Keratinocyte (primary cell): ENCODE data around the gene ARID1B. TPM values are rescaled to one million over a fixed set of nuclear protein-coding genes. Genes with fewer than 3 reads are reported as not detected.

Experiments
- DNase-seq: peaks from one replicate; pipeline ENCODE4 v3.0.0-alpha.2; 2011; ENCODE audit warnings: low read depth, missing footprints, low spot score
- FAIRE-seq: peaks from 2 replicates; lab custom pipeline; 2011; peaks lifted over from hg19 to GRCh38; lab: Jason Lieb, UNC
- H2AFZ ChIP-seq: 2 replicates; pipeline ENCODE4 v1.6.0; 2012; ENCODE audit warnings: low read length, control low read depth, inconsistent platforms; ENCODE audit not compliant: control insufficient read depth
- H3K27ac ChIP-seq: 2 replicates; pipeline ENCODE4 v1.5.1; 2011; ENCODE audit warnings: low read length; ENCODE audit not compliant: control insufficient read depth, insufficient read depth
- H3K27me3 ChIP-seq: 3 replicates; pipeline ENCODE4 v1.6.0; 2011; ENCODE audit warnings: low read length; ENCODE audit not compliant: control insufficient read depth, insufficient read depth; ENCODE audit errors: extremely low read depth
- H3K36me3 ChIP-seq, 2 experiments: 2 replicates in 1 of 2; 3 replicates in 1 of 2; pipeline ENCODE4 v1.5.1; 2011; ENCODE audit warnings: low read length in 2 of 2, mild to moderate bottlenecking in 1 of 2; ENCODE audit not compliant: control insufficient read depth in 2 of 2, insufficient read depth in 2 of 2; ENCODE audit errors: extremely low read depth in 1 of 2
- H3K4me1 ChIP-seq: 3 replicates; pipeline ENCODE4 v1.5.1; 2011; ENCODE audit warnings: low read length; ENCODE audit not compliant: control insufficient read depth, insufficient read depth; ENCODE audit errors: extremely low read depth
- H3K4me2 ChIP-seq: 3 replicates; pipeline ENCODE4 v1.6.0; 2011; ENCODE audit warnings: low read depth, low read length; ENCODE audit not compliant: control insufficient read depth, insufficient read depth; ENCODE audit errors: extremely low read depth
- H3K4me3 ChIP-seq, 3 experiments: fragments of 200-600 bp in 1 of 3; sonication (generic) in 1 of 3; 2 replicates in 2 of 3; 3 replicates in 1 of 3; pipeline ENCODE4 v1.5.1; 2011 to 2016; ENCODE audit warnings: low read length in 3 of 3, mild to moderate bottlenecking in 3 of 3, control low read depth in 2 of 3, inconsistent platforms in 1 of 3, low read depth in 1 of 3, mixed read lengths in 1 of 3, mixed run types in 1 of 3, moderate library complexity in 1 of 3; ENCODE audit not compliant: control insufficient read depth in 2 of 3, insufficient read depth in 2 of 3; ENCODE audit errors: extremely low read depth in 1 of 3
- H3K79me2 ChIP-seq: 2 replicates; pipeline ENCODE4 v1.6.0; 2012; ENCODE audit warnings: low read length; ENCODE audit not compliant: control insufficient read depth, insufficient read depth
- H3K9ac ChIP-seq: 3 replicates; pipeline ENCODE4 v1.6.0; 2011; ENCODE audit warnings: low read length; ENCODE audit not compliant: control insufficient read depth, insufficient read depth; ENCODE audit errors: extremely low read depth
- H3K9me1 ChIP-seq: 3 replicates; pipeline ENCODE4 v1.6.0; 2011; ENCODE audit warnings: low read length; ENCODE audit not compliant: control insufficient read depth, insufficient read depth; ENCODE audit errors: extremely low read depth
- H3K9me3 ChIP-seq: 2 replicates; pipeline ENCODE4 v1.5.1; 2012; ENCODE audit warnings: low read depth, low read length; ENCODE audit not compliant: control insufficient read depth
- H4K20me1 ChIP-seq: 3 replicates; pipeline ENCODE4 v1.6.0; 2011; ENCODE audit warnings: low read length; ENCODE audit not compliant: control insufficient read depth, insufficient read depth; ENCODE audit errors: extremely low read depth
- CTCF ChIP-seq, 3 experiments: IDR thresholded peaks in 1 of 3; conservative IDR thresholded peaks in 1 of 3; optimal IDR thresholded peaks in 1 of 3; 2 replicates in 2 of 3; 3 replicates in 1 of 3; pipeline versions ENCODE3 to v1.5.1; 2011; ENCODE audit warnings: low read length in 3 of 3, mild to moderate bottlenecking in 3 of 3, moderate library complexity in 2 of 3, control low read depth in 1 of 3, inconsistent platforms in 1 of 3; ENCODE audit not compliant: insufficient read depth in 2 of 3; ENCODE audit errors: extremely low read depth in 1 of 3
- EZH2 ChIP-seq: IDR thresholded peaks from one replicate; pipeline ENCODE4 v1.6.1; 2012; ENCODE audit warnings: inconsistent platforms, mild to moderate bottlenecking, low read length, moderate library complexity
- dilution Hi-C: fragments of 300-500 bp; cut with MboI; formaldehyde crosslinking; loops from one replicate; pipeline ENCODE4 v1.7.0; 2020; ENCODE audit warnings: low sequenced_read_pairs; ENCODE audit not compliant: extremely low pct_ligation_motif_present
- polyA plus RNA-seq, 5 experiments: library from polyadenylated mRNA; depleted of rRNA in 3 of 5; stranded (reverse) in 3 of 5; stranded (forward) in 1 of 5; unstranded in 1 of 5; fragments of >200 nt; gene quantifications; 1 replicate in 1 of 5; 2 replicates in 3 of 5; 3 replicates in 1 of 5; pipeline versions ENCODE4 v1.2.1 to v1.2.3, GENCODE V29; 2011 to 2012; ENCODE audit warnings: missing spikeins in 2 of 5, low read depth in 1 of 5, low replicate concordance in 1 of 5

ARID1B gene
- polyA plus RNA-seq, 1 donor (not counting 4 experiments of a cell fraction or from before 2014, with no cell fraction given): 14.9 TPM

GRCh38 chr6:156822747-156823206, 45.6 kb downstream of the ARID1B start:
- H3K9me1 ChIP-seq: peaks cover 2% of the 10 kb centered on the region
- H3K79me2 ChIP-seq: peaks cover 80% of the 10 kb centered on the region
- no peaks in the 10 kb centered on the region for H3K9me3 ChIP-seq
- dilution Hi-C loops: no loop called here
- no peaks in the 10 kb centered on the region for H3K36me3 ChIP-seq
- no peak overlapping the region for H3K4me3 ChIP-seq
- H4K20me1 ChIP-seq: peaks cover 5% of the 10 kb centered on the region
- no peak overlapping the region for H3K9ac ChIP-seq
- no peak for DNase-seq
- H3K4me1 ChIP-seq: peaks cover 6% of the 10 kb centered on the region
- H3K4me2 ChIP-seq: no peak overlapping the region
- TF ChIP-seq EZH2 (no peak), CTCF (optimal IDR thresholded peaks at IDR 0.05 in 1 of 3, IDR thresholded peaks at IDR 0.05 in 1 of 3, conservative IDR thresholded peaks at IDR 0.05 in 1 of 3; ENCODE audit: extremely low read depth in 1 of 3, insufficient read depth in 2 of 3, low read length in 3 of 3) (no peak)
- FAIRE-seq: no peak
- H3K27me3 ChIP-seq: no peaks in the 10 kb centered on the region
- no peak overlapping the region for H2AFZ ChIP-seq
- no peak overlapping the region for H3K27ac ChIP-seq

- H3K79me2 ChIP-seq: peaks cover 74% of the 10 kb centered on the region
- DNase-seq (no peak), FAIRE-seq (no peak)
- no peak overlapping the region for H3K4me3 ChIP-seq
- no peak overlapping the region for H2AFZ ChIP-seq
- peaks cover 15% of the 10 kb centered on the region for H3K4me1 ChIP-seq
- H3K4me2 ChIP-seq: no peak overlapping the region
- H4K20me1 ChIP-seq: peaks cover 9% of the 10 kb centered on the region
- H3K27ac ChIP-seq: no peak overlapping the region
- no peaks in the 10 kb centered on the region for H3K27me3 ChIP-seq
- H3K9me1 ChIP-seq: peaks cover 6% of the 10 kb centered on the region
- no peak overlapping the region for H3K9ac ChIP-seq
- dilution Hi-C loops: no loop called here
- H3K36me3 ChIP-seq: no peaks in the 10 kb centered on the region
- H3K9me3 ChIP-seq: no peaks in the 10 kb centered on the region
- TF ChIP-seq EZH2 (no peak), CTCF (optimal IDR thresholded peaks at IDR 0.05 in 1 of 3, IDR thresholded peaks at IDR 0.05 in 1 of 3, conservative IDR thresholded peaks at IDR 0.05 in 1 of 3; ENCODE audit: extremely low read depth in 1 of 3, insufficient read depth in 2 of 3, low read length in 3 of 3) (no peak)
Observed at GRCh38 chr6:156824142-156824541, 47.0 kb downstream of the ARID1B start.
